Measurements from ENCODE around the gene NRP1. TPM values are rescaled to one million over a fixed set of nuclear protein-coding genes. Genes with fewer than 3 reads are reported as not detected.

NRP1 gene
- total RNA-seq, 1 donor from 2014 or later, result not detected

DNA sequence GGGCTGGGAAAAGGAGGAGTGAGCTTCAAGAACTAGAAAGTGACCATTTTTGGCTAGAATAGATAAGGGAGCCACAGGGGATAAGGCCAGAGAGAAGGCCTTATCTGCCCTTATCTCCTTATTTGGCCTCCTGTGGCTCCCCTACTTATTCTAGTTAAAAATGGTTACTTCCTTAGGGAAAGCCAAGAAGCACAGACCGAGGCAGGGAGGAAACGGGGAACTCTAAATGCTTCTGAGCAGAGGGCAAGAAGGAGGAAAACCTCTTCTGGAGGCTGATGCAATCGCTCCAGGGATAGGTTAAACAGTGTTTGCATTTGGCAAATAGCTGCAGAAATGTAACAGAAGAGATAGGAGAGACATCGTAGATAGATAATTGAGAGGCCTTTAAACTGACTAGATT, 18.6 kb downstream of the NRP1 start:
- CTCF ChIA-PET, result no interaction called here
- Mint-ChIP-seq H3K4me1 (no peaks in the 10 kb centered on the region), H3K36me3 (ENCODE audit: low read depth) (no peaks in the 10 kb centered on the region), H3K27me3 (peaks cover 8% of the 10 kb centered on the region), H3K27ac (no peak overlapping the region), H3K9me3 (no peaks in the 10 kb centered on the region), H3K4me3 (no peak overlapping the region)
- ATAC-seq (ENCODE audit: low read depth) (no peak), DNase-seq (no peak)
- TF ChIP-seq CTCF (IDR thresholded peaks at IDR 0.05), result no peak
- intact Hi-C loops (cut with micrococcal nuclease), result no loop called here
- POLR2A ChIA-PET, result no interaction called here

DNA sequence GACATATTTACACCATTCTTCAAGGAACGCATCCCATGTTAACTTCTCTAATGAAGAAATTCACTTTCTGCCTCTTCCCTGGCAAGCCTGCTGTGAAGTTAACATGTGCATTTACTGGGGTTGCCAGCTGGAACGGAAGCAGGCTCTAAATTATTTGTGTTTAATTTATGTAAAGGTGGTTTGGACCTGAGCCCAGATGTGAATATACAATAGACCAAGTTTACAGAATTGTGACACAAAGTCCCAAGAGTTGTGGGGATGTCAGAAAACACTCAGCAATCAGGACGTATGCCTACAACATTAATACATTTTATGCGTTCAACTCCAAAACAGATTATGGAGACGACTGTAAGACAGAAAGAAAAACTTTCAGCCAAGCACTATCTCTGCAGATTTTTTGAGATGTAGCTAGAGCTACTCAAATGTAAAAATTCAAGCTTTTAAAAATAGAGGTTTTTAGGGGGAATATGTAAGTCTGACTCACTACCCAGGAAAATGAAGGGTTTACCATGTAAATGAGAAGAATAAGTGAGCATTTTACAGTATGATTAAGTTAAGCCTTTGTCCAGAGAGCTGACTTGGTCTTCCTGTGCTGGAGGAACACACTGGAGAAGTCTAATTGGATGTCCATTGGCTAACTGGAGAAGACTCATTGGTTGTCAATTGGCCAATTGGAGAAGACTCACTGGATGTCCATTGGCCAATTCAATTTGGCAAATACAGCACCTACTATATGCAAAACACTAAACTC, 19.5 kb downstream of the NRP1 start:
- H3K36me3 Mint-ChIP-seq (ENCODE audit: low read depth), result no peaks in the 10 kb centered on the region
- DNase-seq (no peak), ATAC-seq (ENCODE audit: low read depth) (no peak)
- ChIA-PET CTCF (no interaction called here), POLR2A (no interaction called here)
- H3K4me3 Mint-ChIP-seq, result no peak overlapping the region
- H3K4me1 Mint-ChIP-seq, result no peaks in the 10 kb centered on the region
- no peaks in the 10 kb centered on the region for H3K9me3 Mint-ChIP-seq
- H3K27me3 Mint-ChIP-seq, result peaks cover 8% of the 10 kb centered on the region
- no peak for TF ChIP-seq CTCF (IDR thresholded peaks at IDR 0.05)
- intact Hi-C loops (cut with micrococcal nuclease), result no loop called here
- H3K27ac Mint-ChIP-seq, result no peak overlapping the region

DNA sequence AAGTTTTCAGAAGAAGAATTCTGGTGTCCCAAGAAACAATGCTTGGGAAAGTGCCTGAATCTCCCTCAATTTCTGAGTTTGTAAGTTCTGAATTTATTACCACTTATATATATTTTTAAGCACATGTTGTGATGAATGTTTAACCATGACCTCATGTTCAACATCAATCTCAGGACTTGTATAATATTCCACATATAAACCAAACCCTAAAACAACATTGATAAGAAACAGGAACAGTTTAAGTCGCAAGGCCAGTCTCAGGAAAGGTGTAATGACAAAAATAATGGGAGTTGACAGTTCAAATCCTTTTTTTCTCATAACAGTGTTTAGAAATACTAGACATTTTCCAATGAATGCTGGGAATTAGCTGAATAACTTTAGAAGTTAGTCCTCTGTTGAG, 22.8 kb downstream of the NRP1 start:
- no peak for TF ChIP-seq CTCF (IDR thresholded peaks at IDR 0.05)
- ChIA-PET POLR2A (no interaction called here), CTCF (no interaction called here)
- DNase-seq (no peak), ATAC-seq (ENCODE audit: low read depth) (no peak)
- H3K4me1 Mint-ChIP-seq, result no peaks in the 10 kb centered on the region
- peaks cover 8% of the 10 kb centered on the region for H3K27me3 Mint-ChIP-seq
- intact Hi-C loops (cut with micrococcal nuclease), result no loop called here
- H3K9me3 Mint-ChIP-seq, result peaks cover 2% of the 10 kb centered on the region
- H3K36me3 Mint-ChIP-seq (ENCODE audit: low read depth), result no peaks in the 10 kb centered on the region
- no peak overlapping the region for H3K4me3 Mint-ChIP-seq
- no peak overlapping the region for H3K27ac Mint-ChIP-seq

DNA sequence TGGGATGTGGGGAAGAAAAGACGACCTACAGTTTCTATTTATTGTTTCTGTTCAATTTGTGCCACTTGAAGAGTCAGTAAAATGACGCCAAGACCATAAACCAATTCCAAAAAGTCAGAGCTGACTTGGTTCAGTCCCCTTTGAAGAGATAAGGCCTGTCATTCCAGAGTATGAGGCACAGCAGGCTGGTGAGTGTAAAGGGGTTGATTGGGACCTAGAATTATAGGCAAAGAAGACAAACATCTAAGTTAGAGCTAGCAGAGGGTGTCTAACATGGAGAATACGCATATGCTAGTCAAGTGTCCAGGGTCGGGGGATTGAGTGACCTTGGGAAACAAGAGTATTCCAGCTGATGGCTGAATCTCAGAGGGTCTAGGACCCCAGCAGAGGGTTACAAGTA, 23.6 kb downstream of the NRP1 start:
- ChIA-PET POLR2A (no interaction called here), CTCF (no interaction called here)
- no peak for TF ChIP-seq CTCF (IDR thresholded peaks at IDR 0.05)
- Mint-ChIP-seq H3K36me3 (ENCODE audit: low read depth) (no peaks in the 10 kb centered on the region), H3K27me3 (peaks cover 6% of the 10 kb centered on the region), H3K4me1 (no peaks in the 10 kb centered on the region), H3K27ac (no peak overlapping the region), H3K4me3 (no peak overlapping the region), H3K9me3 (peaks cover 2% of the 10 kb centered on the region)
- intact Hi-C loops (cut with micrococcal nuclease), result no loop called here
- DNase-seq (no peak), ATAC-seq (ENCODE audit: low read depth) (no peak)

GRCh38 chr10:33309406-33309805, 25.1 kb downstream of the NRP1 start:
- no peak for TF ChIP-seq CTCF (IDR thresholded peaks at IDR 0.05)
- Mint-ChIP-seq H3K9me3 (peaks cover 2% of the 10 kb centered on the region), H3K27ac (no peak overlapping the region), H3K4me1 (no peaks in the 10 kb centered on the region), H3K4me3 (no peak overlapping the region), H3K36me3 (ENCODE audit: low read depth) (no peaks in the 10 kb centered on the region), H3K27me3 (no peaks in the 10 kb centered on the region)
- ATAC-seq (ENCODE audit: low read depth) (no peak), DNase-seq (no peak)
- ChIA-PET CTCF (no interaction called here), POLR2A (no interaction called here)
- intact Hi-C loops (cut with micrococcal nuclease), result no loop called here
